Measurements from ENCODE around the gene CCDC92. TPM values are rescaled to one million over a fixed set of nuclear protein-coding genes. Genes with fewer than 3 reads are reported as not detected.

CCDC92 gene
- total and polyA plus RNA-seq, 2 experiments from 2014 or later: 16.9 to 60.2 TPM

DNA sequence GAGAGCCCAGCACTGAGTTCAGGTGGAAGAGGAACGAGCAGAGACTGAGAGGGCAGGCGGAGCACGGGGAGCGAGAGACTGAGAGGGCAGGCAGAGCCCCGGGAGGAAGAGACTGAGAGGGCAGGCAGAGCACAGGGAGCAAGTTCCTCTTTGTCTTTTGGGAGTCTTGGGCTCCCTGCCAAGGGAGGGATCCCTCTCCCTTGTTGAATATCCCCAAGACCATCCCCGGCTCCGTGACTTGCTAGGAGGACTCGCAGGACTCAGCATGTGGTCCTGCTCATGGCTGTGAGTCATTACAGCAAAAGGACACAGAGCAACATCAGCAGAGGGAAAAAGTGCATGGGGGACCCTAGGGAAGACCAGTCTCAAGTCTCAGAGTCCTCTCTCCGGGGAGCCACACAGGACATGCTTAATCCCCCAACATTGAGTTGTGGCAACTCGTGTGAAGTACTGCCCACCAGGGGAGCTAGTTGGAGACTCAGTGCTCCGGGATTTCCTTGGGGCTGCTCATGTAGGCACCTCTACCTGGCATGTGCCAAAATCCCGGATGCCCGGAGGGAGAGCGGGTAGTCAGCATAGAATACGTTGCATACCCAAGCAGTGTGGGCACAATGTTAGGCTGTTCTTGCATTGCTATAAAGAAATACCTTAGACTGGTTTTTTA lies 81.0 kb downstream of the CCDC92 start:
- WGBS (ENCODE audit: low lambda C conversion rate, missing lambda C conversion rate): 77% methylated on average over 15 of the region's 15 CpGs
- DNase-seq (ENCODE audit: low spot score): no peak
- Histone ChIP-seq H3K9me2 (replicated peaks; ENCODE audit: insufficient read depth) (no peaks in the 10 kb centered on the region), H3K27me3 (no peaks in the 10 kb centered on the region), H3K27ac (no peak overlapping the region), H3K79me2 (no peaks in the 10 kb centered on the region), H3K4me2 (no peak overlapping the region), H3K4me1 (ENCODE audit: insufficient read depth) (no peaks in the 10 kb centered on the region), H2AFZ (no peak overlapping the region), H3K9me3 (ENCODE audit: low read depth) (no peaks in the 10 kb centered on the region), H3K4me3 (no peak overlapping the region), H3K36me3 (replicated peaks; ENCODE audit: insufficient read depth, low read depth) (no peaks in the 10 kb centered on the region), H4K20me1 (ENCODE audit: insufficient read depth, poor library complexity, severe bottlenecking) (no peaks in the 10 kb centered on the region)
- TF ChIP-seq EZH2 (IDR thresholded peaks at IDR 0.05; ENCODE audit: borderline replicate concordance) (no peak), EZH2phosphoT487 (IDR thresholded peaks at IDR 0.05; ENCODE audit: low read depth, severe bottlenecking, unreplicated experiment) (no peak)
- TF ChIP-seq, protein P1, sequence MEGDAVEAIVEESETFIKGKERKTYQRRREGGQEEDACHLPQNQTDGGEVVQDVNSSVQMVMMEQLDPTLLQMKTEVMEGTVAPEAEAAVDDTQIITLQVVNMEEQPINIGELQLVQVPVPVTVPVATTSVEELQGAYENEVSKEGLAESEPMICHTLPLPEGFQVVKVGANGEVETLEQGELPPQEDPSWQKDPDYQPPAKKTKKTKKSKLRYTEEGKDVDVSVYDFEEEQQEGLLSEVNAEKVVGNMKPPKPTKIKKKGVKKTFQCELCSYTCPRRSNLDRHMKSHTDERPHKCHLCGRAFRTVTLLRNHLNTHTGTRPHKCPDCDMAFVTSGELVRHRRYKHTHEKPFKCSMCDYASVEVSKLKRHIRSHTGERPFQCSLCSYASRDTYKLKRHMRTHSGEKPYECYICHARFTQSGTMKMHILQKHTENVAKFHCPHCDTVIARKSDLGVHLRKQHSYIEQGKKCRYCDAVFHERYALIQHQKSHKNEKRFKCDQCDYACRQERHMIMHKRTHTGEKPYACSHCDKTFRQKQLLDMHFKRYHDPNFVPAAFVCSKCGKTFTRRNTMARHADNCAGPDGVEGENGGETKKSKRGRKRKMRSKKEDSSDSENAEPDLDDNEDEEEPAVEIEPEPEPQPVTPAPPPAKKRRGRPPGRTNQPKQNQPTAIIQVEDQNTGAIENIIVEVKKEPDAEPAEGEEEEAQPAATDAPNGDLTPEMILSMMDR (IDR thresholded peaks at IDR 0.05; ENCODE audit: poor library complexity): no peak

DNA sequence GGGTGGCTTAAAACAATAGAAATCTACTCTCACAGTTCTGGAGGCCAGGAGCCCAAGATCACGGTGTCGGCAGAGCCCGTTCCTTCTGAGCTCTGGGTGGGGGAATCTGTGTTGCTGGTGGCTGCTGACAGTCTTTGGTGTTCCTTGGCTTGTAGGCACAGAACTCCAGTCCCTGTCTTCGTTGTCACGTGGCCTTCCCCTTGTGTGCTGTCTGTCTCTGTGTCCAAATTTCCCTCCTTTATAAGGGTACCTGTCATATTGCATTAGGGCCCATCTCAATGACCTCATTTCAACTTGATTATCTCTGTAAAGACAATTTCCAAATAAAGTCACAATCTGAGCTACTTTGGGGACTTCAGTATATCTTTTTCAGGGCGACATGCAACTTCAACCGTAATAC lies 81.6 kb downstream of the CCDC92 start:
- Histone ChIP-seq H3K9me2 (replicated peaks; ENCODE audit: insufficient read depth) (no peaks in the 10 kb centered on the region), H3K4me1 (ENCODE audit: insufficient read depth) (no peaks in the 10 kb centered on the region), H3K4me2 (no peak overlapping the region), H4K20me1 (ENCODE audit: insufficient read depth, poor library complexity, severe bottlenecking) (no peaks in the 10 kb centered on the region), H2AFZ (no peak overlapping the region), H3K79me2 (no peaks in the 10 kb centered on the region), H3K9me3 (ENCODE audit: low read depth) (no peaks in the 10 kb centered on the region), H3K27me3 (no peaks in the 10 kb centered on the region), H3K27ac (no peak overlapping the region), H3K4me3 (no peak overlapping the region), H3K36me3 (replicated peaks; ENCODE audit: insufficient read depth, low read depth) (no peaks in the 10 kb centered on the region)
- no peak for DNase-seq (ENCODE audit: low spot score)
- TF ChIP-seq, protein P1 (IDR thresholded peaks at IDR 0.05; ENCODE audit: poor library complexity): no peak
- TF ChIP-seq EZH2 (IDR thresholded peaks at IDR 0.05; ENCODE audit: borderline replicate concordance): no peak
- no peak for TF ChIP-seq EZH2phosphoT487 (IDR thresholded peaks at IDR 0.05; ENCODE audit: low read depth, severe bottlenecking, unreplicated experiment)
- 94% methylated on average over 7 of the region's 7 CpGs for WGBS (ENCODE audit: low lambda C conversion rate, missing lambda C conversion rate)

DNA sequence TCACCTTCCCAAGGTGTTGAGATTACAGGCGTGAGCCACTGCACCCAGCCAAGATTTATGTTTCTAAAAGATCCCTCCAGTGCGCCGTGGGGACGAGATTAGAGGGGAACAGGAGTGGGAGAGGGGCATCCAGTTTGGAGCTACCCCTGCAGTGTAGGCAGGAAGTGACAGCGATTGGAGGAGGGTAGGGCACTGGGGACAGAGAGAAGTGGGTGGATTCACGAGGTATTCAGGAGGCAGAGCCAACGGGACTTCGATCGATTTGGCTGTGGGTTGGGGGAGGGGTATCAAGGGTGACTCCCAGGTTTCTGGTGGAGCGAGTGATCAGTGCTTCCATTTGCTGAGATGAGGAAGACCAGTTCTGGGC lies 82.1 kb downstream of the CCDC92 start:
- H2AFZ ChIP-seq: no peak overlapping the region
- H3K4me3 ChIP-seq: no peak overlapping the region
- H3K9me2 ChIP-seq (replicated peaks; ENCODE audit: insufficient read depth): no peaks in the 10 kb centered on the region
- 81% methylated on average over 10 of the region's 10 CpGs for WGBS (ENCODE audit: low lambda C conversion rate, missing lambda C conversion rate)
- no peaks in the 10 kb centered on the region for H3K9me3 ChIP-seq (ENCODE audit: low read depth)
- no peaks in the 10 kb centered on the region for H3K79me2 ChIP-seq
- H3K4me1 ChIP-seq (ENCODE audit: insufficient read depth): no peaks in the 10 kb centered on the region
- TF ChIP-seq EZH2 (IDR thresholded peaks at IDR 0.05; ENCODE audit: borderline replicate concordance): no peak
- TF ChIP-seq EZH2phosphoT487 (IDR thresholded peaks at IDR 0.05; ENCODE audit: low read depth, severe bottlenecking, unreplicated experiment): no peak
- TF ChIP-seq, protein P1 (IDR thresholded peaks at IDR 0.05; ENCODE audit: poor library complexity): no peak
- H3K27me3 ChIP-seq: no peaks in the 10 kb centered on the region
- no peaks in the 10 kb centered on the region for H4K20me1 ChIP-seq (ENCODE audit: insufficient read depth, poor library complexity, severe bottlenecking)
- DNase-seq (ENCODE audit: low spot score): no peak
- no peak overlapping the region for H3K4me2 ChIP-seq
- no peak overlapping the region for H3K27ac ChIP-seq
- no peaks in the 10 kb centered on the region for H3K36me3 ChIP-seq (replicated peaks; ENCODE audit: insufficient read depth, low read depth)

Data from hepatocyte (in vitro differentiated cells).